NCI-H524 treated with DMSO at 0.1 percent for 48 hours (cell line): Measurements from ENCODE around the gene NDUFB1.

Source experiments
- DNase-seq: peaks from one replicate; lab custom pipeline; 2025; lab: John Stamatoyannopoulos, UW

The NDUFB1 gene

DNA sequence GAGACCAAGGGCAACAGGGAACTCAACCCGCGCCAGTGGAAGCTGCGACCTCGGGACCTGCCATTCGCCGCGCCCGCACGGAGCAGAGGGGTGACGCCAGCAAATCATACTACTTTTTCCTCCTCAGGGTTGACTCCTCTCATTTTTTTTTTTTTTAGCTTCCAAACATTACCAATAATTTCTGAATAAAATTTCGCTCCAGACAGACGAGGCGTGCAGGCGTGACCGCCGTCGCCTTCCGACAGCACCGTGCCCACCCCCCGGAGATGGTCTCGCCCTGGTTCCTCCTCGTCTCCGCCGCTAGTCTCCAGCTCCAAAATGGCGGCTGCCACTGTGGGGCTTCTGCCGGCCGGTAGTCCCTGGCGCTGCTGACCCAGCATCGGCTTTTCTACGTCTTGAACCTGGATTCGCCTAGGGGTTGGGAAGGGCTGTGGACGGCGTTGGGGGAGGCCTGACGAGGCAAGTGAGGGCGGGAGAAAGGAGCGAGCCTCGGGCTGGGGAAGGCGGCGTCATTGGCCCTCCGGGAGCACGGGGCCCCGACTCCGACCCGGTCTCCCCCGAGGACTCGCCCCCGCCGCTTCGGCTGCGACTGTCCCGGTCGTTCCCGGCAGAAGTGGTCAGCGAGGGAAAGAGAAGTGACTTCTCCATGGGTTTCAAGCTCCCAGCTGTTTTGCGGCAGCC, at the start of gene NDUFB1, which contains the start of gene CPSF2:
Gene NDUFB1 (minus strand): TSS at position 37 of the 681 bp plus-strand sequence. CDS start 4,069 bp downstream, outside the sequence.
Gene CPSF2 (plus strand): TSS at position 300 of the 681 bp plus-strand sequence. CDS start 9,016 bp downstream, outside the sequence.
- peak; percentile 66 for DNase-seq

DNA sequence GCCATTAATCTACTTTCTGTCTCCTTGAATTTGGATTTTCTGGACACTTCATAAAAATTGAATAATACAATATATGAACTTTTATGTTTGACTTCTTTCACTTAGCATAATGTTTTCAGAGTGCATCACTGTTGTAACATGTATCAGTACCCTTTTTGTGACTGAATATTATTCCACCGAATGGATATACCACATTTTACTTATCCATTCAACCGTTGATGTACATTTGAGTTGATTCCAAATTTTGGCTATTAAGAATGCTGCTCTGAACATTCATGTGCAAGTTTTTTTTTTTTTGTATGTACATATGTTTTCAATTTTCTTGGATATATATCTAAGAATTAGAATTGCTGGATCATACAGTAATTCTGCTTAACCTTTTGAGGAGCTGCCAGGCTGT, 43.5 kb upstream of the NDUFB1 start:
- DNase-seq = no peak

GRCh38 chr14:92161521-92161920, 40.0 kb upstream of the NDUFB1 start:
- no peak for DNase-seq

GRCh38 chr14:92160619-92161018, 39.1 kb upstream of the NDUFB1 start:
- DNase-seq = no peak

DNA sequence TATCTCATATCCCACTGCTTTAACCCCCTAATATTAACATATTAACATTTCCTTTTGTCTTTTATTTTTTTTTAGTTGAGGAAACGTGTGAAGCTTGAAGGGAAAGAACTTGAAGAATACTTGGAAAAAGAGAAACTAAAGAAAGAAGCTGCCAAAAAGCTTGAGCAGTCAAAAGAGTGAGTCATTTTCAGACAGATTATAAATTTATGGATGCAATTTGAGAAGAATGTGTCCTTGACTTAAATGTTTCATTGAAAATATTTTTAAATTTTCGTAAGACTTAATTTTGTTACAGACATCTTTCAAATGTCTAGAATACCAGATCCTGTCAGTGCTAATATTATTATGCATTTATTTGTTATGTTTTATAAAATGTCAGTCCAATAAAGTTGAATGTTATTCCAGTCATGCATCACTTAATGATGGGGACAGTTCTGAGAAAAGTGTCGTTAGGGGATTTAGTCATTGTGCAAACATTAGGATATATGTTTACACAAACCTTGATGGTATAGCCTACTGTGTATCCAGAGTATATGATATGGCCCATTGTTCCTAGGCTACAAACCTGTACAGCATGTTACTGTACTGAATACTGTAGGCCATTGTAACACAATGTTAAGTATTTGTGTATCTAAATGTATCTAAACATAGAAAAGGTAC, 32.9 kb upstream of the NDUFB1 start:
- no peak for DNase-seq

DNA sequence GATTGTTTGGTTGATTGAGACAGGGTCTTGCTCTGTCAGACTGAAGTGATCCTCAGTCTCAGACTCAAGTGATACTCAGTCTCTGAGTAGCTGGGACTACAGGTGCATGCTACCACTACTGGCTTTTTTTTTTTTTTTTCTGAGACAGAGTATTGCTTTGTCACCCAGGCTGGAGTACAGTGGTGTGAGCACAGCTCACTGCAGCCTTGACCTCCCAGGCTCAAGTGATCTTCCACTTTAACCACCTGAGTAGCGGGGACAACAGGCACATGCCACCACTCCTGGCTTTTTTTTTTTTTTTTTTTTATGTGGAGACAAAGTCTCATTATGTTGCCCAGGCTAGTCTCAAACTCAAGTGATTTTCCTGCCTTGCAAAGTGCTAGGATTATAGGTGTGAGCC, 32.1 kb upstream of the NDUFB1 start:
- DNase-seq = no peak

- no peak for DNase-seq
Measured at GRCh38 chr14:92144708-92145107, 23.2 kb upstream of the NDUFB1 start.

GRCh38 chr14:92143962-92144361, 22.5 kb upstream of the NDUFB1 start:
- DNase-seq = no peak

GRCh38 chr14:92143309-92143708, 21.8 kb upstream of the NDUFB1 start:
- no peak for DNase-seq

GRCh38 chr14:92135269-92135668, 13.8 kb upstream of the NDUFB1 start:
- no peak for DNase-seq

DNA sequence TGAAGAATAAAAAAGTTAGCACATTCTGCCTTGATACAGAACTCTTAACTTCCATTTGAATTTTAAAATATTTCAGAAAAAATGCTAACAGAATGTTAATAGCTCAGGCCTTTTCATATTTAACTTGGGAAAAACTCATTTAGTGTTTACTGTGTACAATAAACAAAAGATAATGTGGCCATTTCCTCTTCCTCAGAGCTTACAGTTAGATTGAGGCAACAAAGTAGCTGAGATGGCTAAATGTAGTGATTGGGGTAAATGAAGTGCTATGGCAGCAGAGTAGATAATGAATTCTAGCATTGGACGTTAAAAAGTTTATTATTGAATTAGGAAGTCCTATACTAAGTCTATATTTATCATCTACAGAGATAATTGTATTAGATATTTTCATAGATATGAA, 12.9 kb upstream of the NDUFB1 start:
- no peak for DNase-seq

DNA sequence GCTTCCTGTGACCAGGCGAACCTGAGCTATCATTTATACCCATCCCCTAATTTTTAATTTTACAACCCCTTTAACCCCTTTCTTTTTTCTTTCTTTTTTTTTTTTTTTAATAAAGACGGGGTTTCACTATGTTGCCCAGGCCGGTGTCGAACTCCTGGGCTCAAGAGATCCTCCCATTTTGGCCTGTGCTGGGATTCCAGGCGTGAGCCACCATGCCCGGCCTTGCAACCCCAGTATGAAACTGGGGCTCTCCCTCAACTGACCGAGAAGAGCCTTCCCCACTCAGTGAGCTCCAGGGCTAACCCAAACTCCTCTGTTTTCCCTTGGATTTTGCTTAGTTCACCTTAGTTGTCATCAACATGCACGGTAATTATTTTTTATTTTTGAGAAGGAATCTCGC, 1.3 kb upstream of the NDUFB1 start:
- no peak for DNase-seq

GRCh38 chr14:92122351-92122677, 808 bp upstream of the NDUFB1 start:
- DNase-seq = no peak

DNA sequence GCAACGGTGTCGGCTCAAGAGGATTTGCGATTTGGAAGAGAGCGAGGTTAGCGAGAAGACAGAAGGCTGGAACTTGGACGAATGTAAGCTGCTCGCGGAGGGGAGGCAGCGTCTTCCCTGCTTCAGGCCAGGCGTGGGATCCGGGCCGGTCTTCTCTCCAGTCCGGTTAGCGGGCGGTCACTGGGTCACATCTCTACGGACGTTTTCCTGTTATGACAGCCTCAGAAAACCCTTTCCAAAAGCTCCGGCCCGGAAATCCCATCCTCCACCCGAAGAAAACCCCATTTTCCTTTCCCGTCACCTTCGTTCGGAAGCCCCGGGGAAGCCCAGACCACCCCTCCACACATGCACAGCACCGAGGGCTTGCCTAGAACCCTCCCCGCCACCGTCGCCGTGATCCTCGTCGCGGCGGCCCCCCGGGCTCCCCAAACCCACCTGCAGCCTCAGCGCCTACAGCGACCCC, 268 bp downstream of the NDUFB1 start:
- DNase-seq = no peak

DNA sequence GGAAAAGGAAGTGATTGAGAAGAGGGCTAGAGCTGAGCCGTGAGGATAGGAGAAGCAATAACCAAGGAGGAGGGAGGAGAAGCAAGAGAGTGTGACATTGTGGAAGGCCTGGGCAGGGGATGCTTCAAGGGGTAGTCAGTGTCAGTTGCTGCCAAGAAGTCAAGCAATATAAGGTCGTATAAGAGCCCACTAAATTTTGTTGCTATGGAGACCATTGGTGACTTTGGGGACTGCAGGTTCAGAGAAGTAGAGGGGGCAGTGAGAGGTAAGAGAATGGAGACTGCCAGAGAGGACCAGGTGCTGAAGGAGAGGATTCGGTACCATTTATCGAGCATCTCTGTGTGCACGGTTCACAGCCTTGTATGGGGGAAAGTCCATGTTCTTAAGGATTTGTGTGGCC, 12.0 kb downstream of the NDUFB1 start:
- no peak for DNase-seq

DNA sequence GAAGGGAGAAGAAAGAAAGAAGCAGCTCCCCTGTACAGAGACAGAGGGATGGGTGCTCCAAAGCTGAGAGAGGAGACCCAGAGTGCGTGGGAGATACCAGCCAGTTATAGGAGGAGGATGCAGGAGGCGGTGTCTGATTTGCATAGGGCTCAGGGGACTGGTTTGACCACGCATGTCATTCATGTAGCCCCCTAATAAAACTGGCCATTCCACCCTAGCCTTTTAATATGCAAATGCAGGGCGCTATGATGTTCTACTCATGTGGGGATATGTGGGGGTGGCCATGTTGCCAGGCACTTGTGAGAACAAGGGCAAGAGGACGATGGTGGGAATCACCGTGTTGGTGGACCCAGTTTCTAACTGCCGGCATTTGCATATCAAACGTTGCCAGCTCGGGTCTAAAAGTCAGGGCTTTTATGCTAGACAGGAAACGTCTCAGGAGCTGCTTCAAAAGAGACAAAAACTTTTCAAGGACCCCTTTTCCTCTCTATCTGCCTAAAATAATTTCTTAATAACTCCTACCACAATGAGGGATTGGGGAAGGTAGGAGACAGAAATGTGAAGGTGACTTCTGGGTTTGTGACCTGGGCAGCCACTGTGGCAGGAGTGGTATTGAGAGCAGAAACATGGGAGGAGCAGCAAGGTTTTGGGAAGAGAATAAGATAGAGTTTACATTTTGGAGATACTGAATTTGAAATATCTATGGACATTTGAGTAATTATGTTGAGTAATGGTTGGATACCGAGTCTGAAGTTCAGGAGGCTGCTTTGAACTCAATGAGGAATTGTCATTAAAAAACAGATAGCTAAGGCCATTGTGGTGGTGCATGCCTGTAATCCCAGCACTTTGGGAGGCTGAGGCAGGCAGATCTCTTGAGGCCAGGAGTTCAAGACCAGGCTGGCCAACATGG, 12.9 kb downstream of the NDUFB1 start:
- no peak for DNase-seq

DNA sequence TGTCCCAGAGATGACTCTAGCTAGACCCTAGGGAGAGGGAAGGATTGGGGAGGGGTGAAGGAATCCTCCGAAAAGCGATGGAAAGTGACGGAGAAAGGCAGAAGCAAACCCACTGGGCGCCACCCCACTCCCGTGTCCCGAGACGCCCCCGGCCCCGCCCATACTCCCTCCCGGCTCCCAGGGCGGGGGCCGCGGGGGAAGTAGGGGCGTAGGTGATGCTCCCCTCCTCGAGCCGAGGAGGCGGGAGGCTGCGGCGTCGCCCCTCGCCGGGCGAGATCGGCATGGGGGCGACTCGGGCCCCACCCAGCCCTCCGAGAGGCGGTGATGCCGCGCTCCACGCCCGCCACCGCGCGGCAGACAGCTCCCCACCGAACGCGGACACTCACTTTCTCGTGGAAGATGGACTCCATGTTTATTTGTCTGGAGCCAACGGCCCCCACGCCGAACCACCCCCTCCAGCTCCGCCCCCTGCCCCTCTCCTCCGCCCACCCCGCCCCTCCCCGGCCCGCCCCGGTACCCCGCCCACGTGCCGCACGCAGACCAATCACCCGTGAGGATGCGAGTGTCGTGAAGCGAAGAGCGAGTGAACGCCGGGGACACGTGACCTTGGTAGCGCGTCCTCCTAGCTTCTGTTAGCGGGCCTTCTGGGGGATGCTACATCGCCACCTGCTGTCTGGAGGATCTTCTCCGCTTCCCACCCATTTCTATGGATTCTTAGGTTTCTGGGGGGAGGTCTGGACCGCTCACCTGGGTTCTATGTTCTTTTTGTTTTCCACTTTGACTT, 15.2 kb downstream of the NDUFB1 start, which contains the start of gene ATXN3:
Gene ATXN3 (minus strand): TSS at position 440 of the 784 bp plus-strand sequence. CDS start 30 bp downstream, at position 410.
- DNase-seq = peak; percentile 86

DNA sequence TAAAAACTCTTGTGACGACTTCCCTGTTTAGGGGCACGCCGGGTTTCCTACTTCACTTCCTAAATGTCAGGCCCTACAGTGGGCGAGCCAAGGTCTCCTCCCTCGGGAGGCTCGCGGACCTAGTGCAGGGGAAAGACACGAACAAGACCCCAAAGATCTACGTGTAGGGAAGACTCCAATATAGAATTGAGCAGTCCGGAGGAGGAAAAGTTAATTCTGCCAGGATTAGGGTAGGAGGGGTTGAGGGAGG, 15.7 kb downstream of the NDUFB1 start:
- no peak for DNase-seq

DNA sequence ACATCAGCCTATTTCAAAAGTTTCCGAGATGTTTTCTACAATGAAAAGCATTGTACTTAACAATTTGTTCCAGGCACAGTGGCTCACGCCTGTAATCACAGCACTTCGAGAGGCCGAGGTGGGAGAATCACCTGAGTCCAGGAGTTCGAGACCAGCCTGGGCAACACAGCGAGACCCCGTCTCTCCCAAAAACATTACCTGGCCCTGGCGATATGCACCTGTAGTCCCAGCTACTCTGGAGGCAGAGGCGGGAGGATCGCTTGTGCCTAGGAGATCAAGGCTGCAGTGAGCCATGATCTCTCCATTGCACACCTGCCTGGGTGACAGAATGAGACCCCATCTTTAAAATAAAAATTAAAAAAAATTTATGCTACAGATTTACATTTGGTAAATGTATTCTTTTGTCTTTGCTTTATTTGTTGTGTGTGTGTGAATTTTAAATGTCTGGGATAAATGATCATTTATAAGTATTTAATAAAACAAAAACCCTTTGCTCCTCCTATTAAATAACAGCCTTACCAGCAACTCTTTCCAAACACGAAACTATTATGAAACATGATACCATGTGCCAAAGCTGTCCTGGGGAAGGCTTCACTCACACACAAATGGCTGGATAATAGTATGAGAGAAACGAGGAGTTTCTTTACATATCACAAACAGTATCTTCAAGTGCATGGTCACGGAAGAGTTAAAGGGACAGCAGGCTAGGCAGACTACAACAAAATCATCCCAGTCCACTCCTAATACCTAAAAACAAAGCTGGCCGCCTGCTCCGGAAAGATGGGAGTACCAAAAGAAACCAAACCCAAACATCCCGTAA, 16.2 kb downstream of the NDUFB1 start:
- DNase-seq = no peak

DNA sequence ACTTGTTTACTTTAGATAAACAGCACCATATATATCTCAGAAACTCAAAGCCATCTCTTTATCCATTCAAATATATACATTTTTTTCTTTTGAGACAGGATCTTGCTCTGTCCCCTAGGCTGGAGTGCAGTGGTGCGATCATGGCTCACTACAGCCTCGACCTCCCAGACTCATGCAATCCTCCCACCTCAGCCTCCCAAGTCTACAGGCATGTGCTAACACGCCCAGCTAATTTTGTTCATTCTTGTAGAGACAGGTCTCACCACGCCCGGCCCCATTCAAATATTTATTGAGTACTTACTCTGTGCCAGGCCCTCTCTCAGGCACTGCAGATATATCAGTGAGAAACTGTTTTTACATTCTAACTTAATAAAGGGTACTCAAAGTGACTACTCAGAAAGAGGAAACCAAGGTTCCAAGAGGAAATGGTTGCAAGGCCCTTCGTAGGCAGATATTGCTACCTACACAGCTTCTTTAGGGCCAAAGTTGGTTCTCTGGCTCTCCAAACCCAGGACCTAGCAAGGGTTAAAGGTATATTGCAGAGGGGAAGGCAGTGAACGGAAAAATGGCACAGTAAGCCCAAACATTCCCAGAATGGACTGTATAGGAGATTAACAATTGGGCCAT, 18.0 kb downstream of the NDUFB1 start:
- DNase-seq = no peak

GRCh38 chr14:92099802-92100201, 21.7 kb downstream of the NDUFB1 start:
- no peak for DNase-seq
